ENCODE measurements around the gene ABCC2. TPM values are rescaled to one million over a fixed set of nuclear protein-coding genes. Genes with fewer than 3 reads are reported as not detected.
A peak's percentile ranks its signal among the peaks of the same experiment; 100 is the strongest.

Gene ABCC2
- total and polyA plus RNA-seq, 12 donors = 0.05 to 1.0 (median 0.30) TPM

GRCh38 chr10:99770408-99771045, 11.9 kb upstream of the ABCC2 start:
- no peak for TF ChIP-seq CTCF (IDR thresholded peaks at IDR 0.05)
- H3K27me3 ChIP-seq = no peaks in the 10 kb centered on the region
- H3K4me3 ChIP-seq = no peak overlapping the region
- no peaks in the 10 kb centered on the region for H3K36me3 ChIP-seq
- DNase-seq = no peak
- peaks cover 0 to 2% (median 0%) of the 10 kb centered on the region in 9 donors for H3K4me1 ChIP-seq
- no peak overlapping the region for H3K27ac ChIP-seq
- 67 to 75% methylated on average over 4 of the region's 4 CpGs for WGBS, 2 donors
- no peaks in the 10 kb centered on the region for H3K9me3 ChIP-seq
- intact Hi-C loops (cut with DNase I) = no loop called here
- ATAC-seq = no peak

- ATAC-seq (no peak), DNase-seq (no peak)
- Histone ChIP-seq H3K27ac (peak overlapping the region in 1 of 10 donors; percentile 36), H3K4me3 (no peak overlapping the region), H3K4me1 (peaks cover 0 to 30% (median 0%) of the 10 kb centered on the region in 9 donors), H3K9me3 (no peaks in the 10 kb centered on the region), H3K27me3 (no peaks in the 10 kb centered on the region), H3K36me3 (no peaks in the 10 kb centered on the region)
- TF ChIP-seq CTCF (IDR thresholded peaks at IDR 0.05) = no peak
- intact Hi-C loops (cut with DNase I) = no loop called here
Measured at GRCh38 chr10:99775850-99776249, 6.6 kb upstream of the ABCC2 start.

- no peak for DNase-seq
- Histone ChIP-seq H3K4me1 (peaks cover 0 to 30% (median 0%) of the 10 kb centered on the region in 9 donors), H3K9me3 (no peaks in the 10 kb centered on the region), H3K27me3 (no peaks in the 10 kb centered on the region), H3K36me3 (no peaks in the 10 kb centered on the region), H3K27ac (no peak overlapping the region), H3K4me3 (no peak overlapping the region)
- WGBS, 2 donors = 100% methylated on average over 1 of the region's 1 CpG
- no peak for TF ChIP-seq CTCF (IDR thresholded peaks at IDR 0.05)
- intact Hi-C loops (cut with DNase I) = no loop called here
- ATAC-seq = no peak
Measured at GRCh38 chr10:99777918-99778714, 4.3 kb upstream of the ABCC2 start.

GRCh38 chr10:99779335-99779734, 3.1 kb upstream of the ABCC2 start:
- ATAC-seq (peak in 5 of 8 donors; percentile 51 to 86 (median 67)), DNase-seq (no peak)
- Histone ChIP-seq H3K36me3 (no peaks in the 10 kb centered on the region), H3K4me1 (peaks cover 0 to 30% (median 0%) of the 10 kb centered on the region in 9 donors), H3K27me3 (no peaks in the 10 kb centered on the region), H3K9me3 (no peaks in the 10 kb centered on the region), H3K27ac (peak overlapping the region in 5 of 10 donors; percentile 19 to 84 (median 60)), H3K4me3 (peak overlapping the region in 1 of 10 donors; percentile 22)
- intact Hi-C loops (cut with DNase I) = no loop called here
- WGBS, 2 donors = 41 to 42% methylated on average over 4 of the region's 4 CpGs
- no peak for TF ChIP-seq CTCF (IDR thresholded peaks at IDR 0.05)
